ENCODE measurements around the gene CABLES1.

The CABLES1 gene

DNA sequence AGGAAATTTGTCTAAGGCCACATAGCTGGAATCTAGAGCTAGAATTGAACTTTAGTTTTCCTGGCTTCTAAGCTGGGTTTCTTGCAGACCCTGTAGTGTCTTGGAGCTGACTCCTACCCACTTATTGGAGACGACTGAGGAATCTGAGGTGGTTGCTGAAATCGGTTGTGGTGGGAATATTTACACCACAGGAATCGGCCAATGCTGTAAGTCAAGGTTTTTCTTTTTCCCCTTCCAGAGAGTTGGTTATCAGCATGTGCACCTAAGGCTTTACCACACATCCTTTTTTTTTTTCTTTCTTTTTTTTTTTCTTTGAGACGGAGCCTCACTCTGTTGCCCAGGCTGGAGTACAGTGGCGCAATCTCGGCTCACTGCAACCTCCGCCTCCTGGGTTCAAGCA, 9.4 kb downstream of the CABLES1 start:
- no CpG with 5 or more reads among the region's 7 CpGs for WGBS (ENCODE audit: extremely low coverage, insufficient coverage, insufficient read length)
- no peak for DNase-seq
- Histone ChIP-seq H4K8ac (ENCODE audit: low read depth, low read length) (no peak overlapping the region), H3K9me3 (ENCODE audit: insufficient read depth, low read depth, low read length) (no peaks in the 10 kb centered on the region), H3K9ac (ENCODE audit: low read length) (no peak overlapping the region), H3K4me1 (ENCODE audit: control insufficient read depth in 1 of 2, insufficient read depth in 2 of 2, low read length in 2 of 2) (peaks cover 16 to 25% of the 10 kb centered on the region in 2 experiments), H3K79me1 (ENCODE audit: low read length) (peaks cover 5% of the 10 kb centered on the region), H3K4me2 (ENCODE audit: low read length) (no peak overlapping the region), H4K91ac (ENCODE audit: low read depth, low read length) (peak overlapping the region; percentile 45), H3K23ac (ENCODE audit: low read length) (no peak overlapping the region), H3K27ac (ENCODE audit: low read depth, low read length) (no peak overlapping the region), H2BK5ac (ENCODE audit: low read depth, low read length, poor library complexity) (no peak overlapping the region), H3K27me3 (ENCODE audit: insufficient read depth, low read length) (no peaks in the 10 kb centered on the region), H2AK5ac (ENCODE audit: low read length) (no peak overlapping the region), H3K4ac (ENCODE audit: low read depth, low read length) (no peak overlapping the region), H3K18ac (ENCODE audit: low read length) (no peak overlapping the region), H3K14ac (ENCODE audit: low read length) (no peak overlapping the region), H4K12ac (ENCODE audit: low read depth, low read length) (no peak overlapping the region), H3K36me3 (ENCODE audit: control insufficient read depth in 1 of 2, insufficient read depth in 2 of 2, low read length in 2 of 2) (no peaks in the 10 kb centered on the region), H2BK120ac (ENCODE audit: insufficient read depth, low read length, poor library complexity) (no peak overlapping the region), H3K4me3 (ENCODE audit: low read depth, low read length) (no peak overlapping the region), H2AFZ (ENCODE audit: insufficient read depth, low read length, poor library complexity) (no peak overlapping the region), H3K79me2 (ENCODE audit: control insufficient read depth, insufficient read depth, low read length, poor library complexity) (peaks cover 2% of the 10 kb centered on the region), H2BK12ac (ENCODE audit: low read length) (no peak overlapping the region)

DNA sequence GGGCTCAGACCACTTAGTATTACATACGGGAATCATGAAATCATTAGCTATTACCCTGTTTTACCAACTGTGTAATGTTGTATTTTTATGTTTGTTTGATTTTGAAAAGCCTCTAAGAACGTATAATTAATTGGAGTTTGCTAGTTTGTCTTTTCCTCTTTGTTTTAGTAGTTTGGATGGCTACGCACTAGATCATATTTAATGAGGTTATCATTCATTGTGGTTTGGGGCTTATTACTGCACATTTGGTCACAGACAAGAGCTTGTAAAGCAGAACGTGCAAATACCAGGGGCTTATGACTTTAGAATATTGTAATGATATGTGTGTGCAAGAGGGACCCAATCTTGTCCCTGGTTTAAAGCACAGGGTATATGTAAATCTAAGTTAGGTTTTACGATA, 10.3 kb downstream of the CABLES1 start:
- Histone ChIP-seq H4K91ac (ENCODE audit: low read depth, low read length) (no peak overlapping the region), H3K4ac (ENCODE audit: low read depth, low read length) (no peak overlapping the region), H3K36me3 (ENCODE audit: control insufficient read depth in 1 of 2, insufficient read depth in 2 of 2, low read length in 2 of 2) (no peaks in the 10 kb centered on the region), H3K79me1 (ENCODE audit: low read length) (peaks cover 5% of the 10 kb centered on the region), H3K4me1 (ENCODE audit: control insufficient read depth in 1 of 2, insufficient read depth in 2 of 2, low read length in 2 of 2) (peaks cover 16 to 25% of the 10 kb centered on the region in 2 experiments), H3K79me2 (ENCODE audit: control insufficient read depth, insufficient read depth, low read length, poor library complexity) (peaks cover 2% of the 10 kb centered on the region), H4K8ac (ENCODE audit: low read depth, low read length) (no peak overlapping the region), H2BK120ac (ENCODE audit: insufficient read depth, low read length, poor library complexity) (no peak overlapping the region), H2BK5ac (ENCODE audit: low read depth, low read length, poor library complexity) (no peak overlapping the region), H3K14ac (ENCODE audit: low read length) (no peak overlapping the region), H3K27me3 (ENCODE audit: insufficient read depth, low read length) (no peaks in the 10 kb centered on the region), H2BK12ac (ENCODE audit: low read length) (no peak overlapping the region), H3K4me2 (ENCODE audit: low read length) (no peak overlapping the region), H3K9ac (ENCODE audit: low read length) (no peak overlapping the region), H4K12ac (ENCODE audit: low read depth, low read length) (no peak overlapping the region), H3K4me3 (ENCODE audit: low read depth, low read length) (no peak overlapping the region), H3K18ac (ENCODE audit: low read length) (no peak overlapping the region), H2AFZ (ENCODE audit: insufficient read depth, low read length, poor library complexity) (no peak overlapping the region), H2AK5ac (ENCODE audit: low read length) (no peak overlapping the region), H3K27ac (ENCODE audit: low read depth, low read length) (no peak overlapping the region), H3K9me3 (ENCODE audit: insufficient read depth, low read depth, low read length) (no peaks in the 10 kb centered on the region), H3K23ac (ENCODE audit: low read length) (no peak overlapping the region)
- no peak for DNase-seq
- no CpG with 5 or more reads among the region's 5 CpGs for WGBS (ENCODE audit: extremely low coverage, insufficient coverage, insufficient read length)

- no peak overlapping the region for H2BK120ac ChIP-seq (ENCODE audit: insufficient read depth, low read length, poor library complexity)
- peaks cover 2% of the 10 kb centered on the region for H3K79me2 ChIP-seq (ENCODE audit: control insufficient read depth, insufficient read depth, low read length, poor library complexity)
- WGBS (ENCODE audit: extremely low coverage, insufficient coverage, insufficient read length): no CpG with 5 or more reads among the region's 11 CpGs
- H3K23ac ChIP-seq (ENCODE audit: low read length): no peak overlapping the region
- H3K4me2 ChIP-seq (ENCODE audit: low read length): no peak overlapping the region
- no peaks in the 10 kb centered on the region for H3K27me3 ChIP-seq (ENCODE audit: insufficient read depth, low read length)
- H3K9me3 ChIP-seq (ENCODE audit: insufficient read depth, low read depth, low read length): no peaks in the 10 kb centered on the region
- no peak overlapping the region for H4K12ac ChIP-seq (ENCODE audit: low read depth, low read length)
- no peak overlapping the region for H2BK5ac ChIP-seq (ENCODE audit: low read depth, low read length, poor library complexity)
- no peak overlapping the region for H3K18ac ChIP-seq (ENCODE audit: low read length)
- no peak overlapping the region for H4K91ac ChIP-seq (ENCODE audit: low read depth, low read length)
- peaks cover 16 to 25% of the 10 kb centered on the region in 2 experiments for H3K4me1 ChIP-seq (ENCODE audit: control insufficient read depth in 1 of 2, insufficient read depth in 2 of 2, low read length in 2 of 2)
- no peak overlapping the region for H3K4ac ChIP-seq (ENCODE audit: low read depth, low read length)
- no peaks in the 10 kb centered on the region for H3K36me3 ChIP-seq (ENCODE audit: control insufficient read depth in 1 of 2, insufficient read depth in 2 of 2, low read length in 2 of 2)
- H2BK12ac ChIP-seq (ENCODE audit: low read length): no peak overlapping the region
- peaks cover 5% of the 10 kb centered on the region for H3K79me1 ChIP-seq (ENCODE audit: low read length)
- H3K27ac ChIP-seq (ENCODE audit: low read depth, low read length): no peak overlapping the region
- no peak overlapping the region for H3K9ac ChIP-seq (ENCODE audit: low read length)
- no peak for DNase-seq
- H3K14ac ChIP-seq (ENCODE audit: low read length): no peak overlapping the region
- no peak overlapping the region for H2AK5ac ChIP-seq (ENCODE audit: low read length)
- no peak overlapping the region for H4K8ac ChIP-seq (ENCODE audit: low read depth, low read length)
- no peak overlapping the region for H3K4me3 ChIP-seq (ENCODE audit: low read depth, low read length)
- no peak overlapping the region for H2AFZ ChIP-seq (ENCODE audit: insufficient read depth, low read length, poor library complexity)
Observed at GRCh38 chr18:23146861-23147469, 11.7 kb downstream of the CABLES1 start.

DNA sequence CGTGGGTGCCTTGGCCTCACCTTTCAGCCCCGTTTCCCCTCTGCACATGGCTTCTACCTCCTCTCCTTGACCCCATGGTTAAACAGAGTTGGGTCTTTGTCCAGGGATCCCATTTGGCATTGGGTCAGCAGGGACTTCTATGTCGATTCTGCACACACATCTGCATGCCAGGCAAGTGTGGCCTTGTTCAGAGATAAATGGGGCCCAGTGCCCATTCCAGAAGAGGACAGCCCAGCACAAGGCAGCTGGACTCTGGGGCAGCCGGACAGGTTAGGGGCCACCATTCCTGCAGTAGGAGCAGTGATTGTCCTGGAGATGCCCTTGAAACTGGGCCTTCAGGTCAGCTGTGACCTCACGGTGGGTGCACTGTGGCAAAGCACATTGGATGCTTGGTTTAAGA, 13.1 kb downstream of the CABLES1 start:
- H3K4ac ChIP-seq (ENCODE audit: low read depth, low read length): no peak overlapping the region
- no CpG with 5 or more reads among the region's 5 CpGs for WGBS (ENCODE audit: extremely low coverage, insufficient coverage, insufficient read length)

More for the DNA sequence above, 13.1 kb downstream of the CABLES1 start:
- Histone ChIP-seq H3K27ac (ENCODE audit: low read depth, low read length) (no peak overlapping the region), H3K27me3 (ENCODE audit: insufficient read depth, low read length) (no peaks in the 10 kb centered on the region), H2AFZ (ENCODE audit: insufficient read depth, low read length, poor library complexity) (no peak overlapping the region), H3K79me2 (ENCODE audit: control insufficient read depth, insufficient read depth, low read length, poor library complexity) (peaks cover 2% of the 10 kb centered on the region), H3K9ac (ENCODE audit: low read length) (no peak overlapping the region), H3K14ac (ENCODE audit: low read length) (no peak overlapping the region), H2BK5ac (ENCODE audit: low read depth, low read length, poor library complexity) (no peak overlapping the region), H2BK120ac (ENCODE audit: insufficient read depth, low read length, poor library complexity) (no peak overlapping the region), H3K18ac (ENCODE audit: low read length) (peak overlapping the region; percentile 35), H3K4me1 (ENCODE audit: control insufficient read depth in 1 of 2, insufficient read depth in 2 of 2, low read length in 2 of 2) (peaks cover 10 to 12% of the 10 kb centered on the region in 2 experiments), H4K91ac (ENCODE audit: low read depth, low read length) (no peak overlapping the region), H4K12ac (ENCODE audit: low read depth, low read length) (no peak overlapping the region), H4K8ac (ENCODE audit: low read depth, low read length) (no peak overlapping the region), H3K79me1 (ENCODE audit: low read length) (peaks cover 5% of the 10 kb centered on the region), H2BK12ac (ENCODE audit: low read length) (no peak overlapping the region), H3K23ac (ENCODE audit: low read length) (no peak overlapping the region), H3K4me3 (ENCODE audit: low read depth, low read length) (no peak overlapping the region), H2AK5ac (ENCODE audit: low read length) (no peak overlapping the region), H3K4me2 (ENCODE audit: low read length) (no peak overlapping the region), H3K9me3 (ENCODE audit: insufficient read depth, low read depth, low read length) (no peaks in the 10 kb centered on the region), H3K36me3 (ENCODE audit: control insufficient read depth in 1 of 2, insufficient read depth in 2 of 2, low read length in 2 of 2) (no peaks in the 10 kb centered on the region)
- DNase-seq: no peak
